DOHH2 (cell line): ENCODE results near the gene MDM4.

Source experiments
- H3F3A ChIP-seq: fragments of 200-600 bp; sonication (generic), shearing (Covaris generic); 2 replicates; pipeline ENCODE4 v1.6.0; 2016; ENCODE audit warnings: antibody characterized with exemption, mild to moderate bottlenecking; ENCODE audit not compliant: control insufficient read depth, insufficient read depth
- H3K27ac ChIP-seq: fragments of 200-600 bp; sonication (generic); 2 replicates; pipeline ENCODE4 v1.5.1; 2014; ENCODE audit warnings: low read depth, mild to moderate bottlenecking, low read length, moderate library complexity
- H3K27me3 ChIP-seq: fragments of 200-600 bp; sonication (generic); 2 replicates; pipeline ENCODE4 v1.6.1; 2014; ENCODE audit warnings: mild to moderate bottlenecking, low read length, mixed read lengths; ENCODE audit not compliant: control insufficient read depth
- H3K36me3 ChIP-seq: fragments of 200-600 bp; sonication (generic); 2 replicates; pipeline ENCODE4 v1.6.1; 2014; ENCODE audit warnings: mild to moderate bottlenecking, low read length, moderate library complexity, mixed read lengths; ENCODE audit not compliant: control insufficient read depth
- H3K4me1 ChIP-seq: fragments of 200-600 bp; sonication (generic); 2 replicates; pipeline ENCODE4 v1.6.1; 2014; ENCODE audit warnings: mild to moderate bottlenecking, low read length, mixed read lengths; ENCODE audit not compliant: control insufficient read depth
- H3K4me2 ChIP-seq: fragments of 200-600 bp; sonication (generic); 2 replicates; pipeline ENCODE4 v1.6.0; 2014; ENCODE audit warnings: mild to moderate bottlenecking, low read length, moderate library complexity
- H3K4me3 ChIP-seq: fragments of 200-600 bp; sonication (generic); 2 replicates; pipeline ENCODE4 v1.5.1; 2014; ENCODE audit warnings: mild to moderate bottlenecking, low read length, mixed read lengths
- H3K79me2 ChIP-seq: fragments of 200-600 bp; sonication (generic); 2 replicates; pipeline ENCODE4 v1.6.1; 2014; ENCODE audit warnings: mild to moderate bottlenecking, low read length, mixed read lengths; ENCODE audit not compliant: control insufficient read depth
- H3K9me2 ChIP-seq: fragments of 200-600 bp; sonication (generic); replicated peaks from 2 replicates; pipeline ENCODE4 v1.6.1; 2014; ENCODE audit warnings: mild to moderate bottlenecking, low read length, mixed read lengths; ENCODE audit not compliant: control insufficient read depth
- H3K9me3 ChIP-seq: fragments of 200-600 bp; sonication (generic); 2 replicates; pipeline ENCODE4 v1.6.1; 2014; ENCODE audit warnings: antibody characterized with exemption, low read length, mixed read lengths; ENCODE audit not compliant: control insufficient read depth, insufficient read depth
- H4K20me1 ChIP-seq: fragments of 200-600 bp; sonication (generic); 2 replicates; pipeline ENCODE4 v1.6.0; 2014; ENCODE audit warnings: low read depth, mild to moderate bottlenecking, antibody characterized with exemption, low read length, moderate library complexity; ENCODE audit not compliant: control insufficient read depth, insufficient read depth
- EZH2phosphoT487 ChIP-seq: fragments of 200-600 bp; sonication (generic); IDR thresholded peaks from 2 replicates; pipeline ENCODE4 v1.6.1; 2017; ENCODE audit warnings: borderline replicate concordance, mild to moderate bottlenecking, antibody characterized with exemption, low read length, moderate library complexity, mixed read lengths
- TF ChIP-seq, protein P1 (sequence below): fragments of 200-600 bp; sonication (generic); IDR thresholded peaks from one replicate; pipeline ENCODE4 v1.5.1; 2014; ENCODE audit warnings: antibody characterized with exemption, mild to moderate bottlenecking, low read depth, low read length; ENCODE audit not compliant: poor library complexity, severe bottlenecking

MDM4 gene

DNA sequence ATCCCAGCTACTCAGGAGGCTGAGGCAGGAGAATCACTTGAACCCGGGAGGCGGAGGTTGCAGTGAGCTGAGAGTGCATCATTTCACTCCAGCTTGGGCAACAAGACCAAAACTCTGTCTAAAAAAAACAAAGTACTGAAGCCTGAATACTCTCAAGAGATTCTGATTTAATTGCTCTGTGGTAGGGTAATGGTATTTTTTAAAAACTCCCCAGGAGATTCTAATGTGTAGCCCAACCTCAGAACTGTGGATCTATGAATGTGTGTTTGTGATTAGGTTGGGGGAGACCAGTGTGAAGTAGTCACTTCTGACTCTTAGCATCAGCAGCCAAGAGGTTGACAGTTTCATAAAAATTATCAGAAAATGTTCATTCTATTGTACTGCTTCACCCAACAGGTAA is 43.5 kb upstream of the MDM4 start:
- no peak overlapping the region for H3K4me2 ChIP-seq
- H4K20me1 ChIP-seq, result no peaks in the 10 kb centered on the region; the same call in 1 of the 2 replicates
- H3K4me1 ChIP-seq, result peaks cover 16% of the 10 kb centered on the region
- no peaks in the 10 kb centered on the region for H3K9me2 ChIP-seq
- H3K4me3 ChIP-seq, result no peak overlapping the region
- no peaks in the 10 kb centered on the region for H3K36me3 ChIP-seq
- H3F3A ChIP-seq, result no peaks in the 10 kb centered on the region
- H3K79me2 ChIP-seq, result no peaks in the 10 kb centered on the region
- no peak overlapping the region for H3K27ac ChIP-seq
- TF ChIP-seq EZH2phosphoT487, result no peak
- TF ChIP-seq, protein P1, sequence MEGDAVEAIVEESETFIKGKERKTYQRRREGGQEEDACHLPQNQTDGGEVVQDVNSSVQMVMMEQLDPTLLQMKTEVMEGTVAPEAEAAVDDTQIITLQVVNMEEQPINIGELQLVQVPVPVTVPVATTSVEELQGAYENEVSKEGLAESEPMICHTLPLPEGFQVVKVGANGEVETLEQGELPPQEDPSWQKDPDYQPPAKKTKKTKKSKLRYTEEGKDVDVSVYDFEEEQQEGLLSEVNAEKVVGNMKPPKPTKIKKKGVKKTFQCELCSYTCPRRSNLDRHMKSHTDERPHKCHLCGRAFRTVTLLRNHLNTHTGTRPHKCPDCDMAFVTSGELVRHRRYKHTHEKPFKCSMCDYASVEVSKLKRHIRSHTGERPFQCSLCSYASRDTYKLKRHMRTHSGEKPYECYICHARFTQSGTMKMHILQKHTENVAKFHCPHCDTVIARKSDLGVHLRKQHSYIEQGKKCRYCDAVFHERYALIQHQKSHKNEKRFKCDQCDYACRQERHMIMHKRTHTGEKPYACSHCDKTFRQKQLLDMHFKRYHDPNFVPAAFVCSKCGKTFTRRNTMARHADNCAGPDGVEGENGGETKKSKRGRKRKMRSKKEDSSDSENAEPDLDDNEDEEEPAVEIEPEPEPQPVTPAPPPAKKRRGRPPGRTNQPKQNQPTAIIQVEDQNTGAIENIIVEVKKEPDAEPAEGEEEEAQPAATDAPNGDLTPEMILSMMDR, result no peak
- H3K27me3 ChIP-seq, result no peaks in the 10 kb centered on the region
- no peaks in the 10 kb centered on the region for H3K9me3 ChIP-seq

DNA sequence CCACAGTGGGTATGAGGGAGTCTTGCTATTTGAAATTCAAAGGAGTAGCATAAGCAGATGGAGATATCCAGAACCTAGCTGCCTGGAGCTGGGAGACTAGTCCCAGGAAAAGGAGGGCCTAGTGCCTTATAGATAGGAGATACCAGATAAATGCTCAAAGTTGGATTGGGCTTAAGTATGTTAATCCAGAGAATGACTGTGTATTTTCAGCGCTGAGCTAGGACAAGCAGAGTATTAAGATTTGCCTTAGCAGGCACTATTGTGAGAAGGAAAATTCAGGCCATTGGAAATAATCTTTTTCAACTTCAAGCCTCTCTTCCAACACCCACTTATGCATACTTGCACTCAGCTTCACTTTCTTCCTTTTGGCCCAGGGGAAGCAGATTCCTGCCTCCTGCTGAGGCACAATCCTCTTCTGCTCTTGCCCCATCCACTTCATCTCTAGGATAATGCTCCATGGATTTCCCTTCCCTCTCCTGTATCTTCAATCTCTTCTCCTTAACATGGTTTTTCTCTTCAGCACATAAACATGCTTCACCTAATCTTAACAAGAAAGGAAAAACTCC is 42.7 kb upstream of the MDM4 start:
- Histone ChIP-seq H4K20me1 (no peaks in the 10 kb centered on the region; the same call in 1 of the 2 replicates), H3K9me3 (no peaks in the 10 kb centered on the region), H3K36me3 (no peaks in the 10 kb centered on the region), H3K79me2 (no peaks in the 10 kb centered on the region), H3K4me3 (no peak overlapping the region), H3K4me1 (peaks cover 16% of the 10 kb centered on the region), H3K9me2 (no peaks in the 10 kb centered on the region), H3K27ac (no peak overlapping the region), H3K4me2 (no peak overlapping the region), H3K27me3 (no peaks in the 10 kb centered on the region), H3F3A (no peaks in the 10 kb centered on the region)
- TF ChIP-seq, protein P1, result no peak
- no peak for TF ChIP-seq EZH2phosphoT487

DNA sequence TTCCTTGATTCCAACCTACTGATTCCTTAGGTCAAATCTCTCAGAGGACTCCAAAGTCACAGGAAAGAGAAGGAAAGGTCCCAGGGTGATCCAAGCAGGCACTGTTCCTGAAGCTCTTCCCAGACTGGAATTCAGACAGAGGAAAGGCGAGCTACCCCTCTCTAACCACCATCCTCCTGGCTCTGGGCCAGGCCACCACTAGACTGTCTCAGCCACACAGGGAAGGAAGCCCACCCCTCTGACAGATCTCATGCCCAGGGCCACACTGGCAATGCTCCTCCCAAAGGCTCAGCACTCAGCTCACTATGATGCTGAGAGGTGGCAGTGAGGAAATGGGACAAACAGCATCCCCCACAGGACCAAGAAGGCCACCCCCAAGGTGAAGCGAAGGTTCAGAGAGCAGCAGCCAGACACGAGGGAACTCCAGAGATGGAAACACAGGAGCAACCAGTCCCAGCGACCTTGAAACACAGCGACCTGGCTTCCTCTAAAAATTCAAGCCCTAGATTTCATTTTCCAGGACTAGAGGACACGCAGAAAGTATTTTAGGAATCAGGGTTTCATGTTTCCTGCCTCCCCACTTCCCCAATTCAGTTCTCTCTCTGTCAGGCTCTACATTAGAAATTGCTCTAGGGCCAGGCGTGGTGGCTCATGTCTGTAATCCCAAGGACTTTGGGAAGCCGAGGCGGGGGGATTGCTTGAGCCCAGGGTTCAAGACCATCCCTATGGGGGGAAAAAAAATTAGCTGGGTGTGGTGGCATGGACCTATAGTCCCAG is 40.4 kb upstream of the MDM4 start:
- Histone ChIP-seq H3K4me3 (no peak overlapping the region), H3K9me2 (no peaks in the 10 kb centered on the region), H3K4me2 (no peak overlapping the region), H4K20me1 (no peaks in the 10 kb centered on the region; the same call in 1 of the 2 replicates), H3F3A (no peaks in the 10 kb centered on the region), H3K4me1 (peaks cover 38% of the 10 kb centered on the region), H3K36me3 (no peaks in the 10 kb centered on the region), H3K27me3 (no peaks in the 10 kb centered on the region), H3K9me3 (no peaks in the 10 kb centered on the region), H3K79me2 (peaks cover 3% of the 10 kb centered on the region; the same call in 1 of the 2 replicates), H3K27ac (no peak overlapping the region)
- TF ChIP-seq EZH2phosphoT487, result no peak
- TF ChIP-seq, protein P1, result no peak
